ENCODE results near the gene SEC11A. TPM values are rescaled to one million over a fixed set of nuclear protein-coding genes. Genes with fewer than 3 reads are reported as not detected.
"Not testable (repeated sequence)": the region's sequence is repeated elsewhere in the genome, so short reads cannot be mapped to it uniquely, and the experiment has no call there.

The SEC11A gene
- total RNA-seq, 4 donors from 2014 or later = 19.9 to 124 (median 83.0) TPM

- Histone ChIP-seq H3K27ac (no peak overlapping the region), H3K27me3 (no peaks in the 10 kb centered on the region), H3K9me3 (no peaks in the 10 kb centered on the region), H3K36me3 (peaks cover 0 to 68% (median 28%) of the 10 kb centered on the region in 4 donors), H3K4me3 (no peak overlapping the region), H3K4me1 (peaks cover 0 to 8% (median under 1%) of the 10 kb centered on the region in 4 donors)
- DNase-seq = no peak
- TF ChIP-seq CTCF (IDR thresholded peaks at IDR 0.05) = no peak
- TF ChIP-seq EP300 (IDR thresholded peaks at IDR 0.05; ENCODE audit: low read depth) = no peak
- no peak for TF ChIP-seq POLR2A (IDR thresholded peaks at IDR 0.05)
- no peak for TF ChIP-seq POLR2AphosphoS5 (IDR thresholded peaks at IDR 0.05)
- intact Hi-C loops (cut with DNase I; ENCODE audit: low total_unique reads) = no loop called here
- in situ Hi-C loops (cut with MboI; ENCODE audit: low pct_ligation_motif_present in 1 of 4, low pct_unique_long_range_greater_than_20kb in 1 of 4, low sequenced_read_pairs in 3 of 4) = no loop called here
These were observed 68.2 kb downstream of the SEC11A start for GRCh38 chr15:84647726-84648125.

DNA sequence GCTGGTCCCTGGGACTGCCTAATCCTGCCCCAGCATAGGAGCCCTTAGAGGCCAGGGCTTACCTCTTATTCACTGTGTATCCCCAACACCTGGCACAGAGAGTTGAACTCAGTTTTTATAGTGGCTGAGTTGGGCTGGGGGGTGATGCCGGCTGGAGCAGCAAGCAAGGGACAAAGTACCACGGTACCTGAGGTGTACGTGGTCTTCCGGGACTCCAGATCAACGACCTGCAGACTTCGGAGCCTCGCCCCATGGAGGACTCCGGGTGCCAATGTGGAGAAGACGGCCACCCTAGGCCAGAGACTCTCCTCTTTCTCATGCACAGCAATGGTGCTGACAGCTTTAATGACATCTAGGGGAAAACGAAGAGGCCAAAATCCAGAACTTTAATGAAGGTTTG, 69.9 kb downstream of the SEC11A start:
- DNase-seq = no peak
- TF ChIP-seq CTCF (IDR thresholded peaks at IDR 0.05) (no peak), EP300 (IDR thresholded peaks at IDR 0.05; ENCODE audit: low read depth) (no peak), POLR2AphosphoS5 (IDR thresholded peaks at IDR 0.05) (no peak), POLR2A (IDR thresholded peaks at IDR 0.05) (no peak)
- peaks cover 0 to 69% (median 34%) of the 10 kb centered on the region in 4 donors for H3K36me3 ChIP-seq
- intact Hi-C loops (cut with DNase I; ENCODE audit: low total_unique reads) (no loop called here), in situ Hi-C loops (cut with MboI; ENCODE audit: low pct_ligation_motif_present in 1 of 4, low pct_unique_long_range_greater_than_20kb in 1 of 4, low sequenced_read_pairs in 3 of 4) (no loop called here)
- H3K4me1 ChIP-seq = no peaks in the 10 kb centered on the region
- no peak overlapping the region for H3K27ac ChIP-seq
- WGBS, 2 donors (ENCODE audit: low coverage in 1 of 2) = 83 to 92% methylated on average over 3 to 10 of the region's 10 CpGs
- no peaks in the 10 kb centered on the region for H3K9me3 ChIP-seq
- H3K27me3 ChIP-seq = no peaks in the 10 kb centered on the region
- H3K4me3 ChIP-seq = no peak overlapping the region

GRCh38 chr15:84645496-84645895, 70.4 kb downstream of the SEC11A start:
- Histone ChIP-seq H3K36me3 (peaks cover 0 to 70% (median 36%) of the 10 kb centered on the region in 4 donors), H3K4me3 (no peak overlapping the region), H3K4me1 (no peaks in the 10 kb centered on the region), H3K27ac (no peak overlapping the region), H3K27me3 (no peaks in the 10 kb centered on the region), H3K9me3 (no peaks in the 10 kb centered on the region)
- 99% methylated on average over 10 of the region's 10 CpGs; no CpG with 5 or more reads in 1 of the 2 donors for WGBS, 2 donors (ENCODE audit: low coverage in 1 of 2)
- TF ChIP-seq POLR2A (IDR thresholded peaks at IDR 0.05) (no peak), EP300 (IDR thresholded peaks at IDR 0.05; ENCODE audit: low read depth) (no peak), POLR2AphosphoS5 (IDR thresholded peaks at IDR 0.05) (no peak), CTCF (IDR thresholded peaks at IDR 0.05) (no peak)
- intact Hi-C loops (cut with DNase I; ENCODE audit: low total_unique reads) = no loop called here
- no peak for DNase-seq
- in situ Hi-C loops (cut with MboI; ENCODE audit: low pct_ligation_motif_present in 1 of 4, low pct_unique_long_range_greater_than_20kb in 1 of 4, low sequenced_read_pairs in 3 of 4) = no loop called here

- Histone ChIP-seq H3K27ac (no peak overlapping the region), H3K4me1 (no peaks in the 10 kb centered on the region), H3K4me3 (no peak overlapping the region), H3K27me3 (no peaks in the 10 kb centered on the region), H3K36me3 (peaks cover 0 to 75% (median 40%) of the 10 kb centered on the region in 4 donors), H3K9me3 (no peaks in the 10 kb centered on the region)
- 79 to 94% methylated on average over 6 of the region's 6 CpGs for WGBS, 2 donors (ENCODE audit: low coverage in 1 of 2)
- no peak for TF ChIP-seq EP300 (IDR thresholded peaks at IDR 0.05; ENCODE audit: low read depth)
- no peak for TF ChIP-seq CTCF (IDR thresholded peaks at IDR 0.05)
- TF ChIP-seq POLR2A (IDR thresholded peaks at IDR 0.05) = no peak
- no peak for DNase-seq
- intact Hi-C loops (cut with DNase I; ENCODE audit: low total_unique reads) = no loop called here
- in situ Hi-C loops (cut with MboI; ENCODE audit: low pct_ligation_motif_present in 1 of 4, low pct_unique_long_range_greater_than_20kb in 1 of 4, low sequenced_read_pairs in 3 of 4) = no loop called here
These were observed 72.1 kb downstream of the SEC11A start for GRCh38 chr15:84643838-84644237.

DNA sequence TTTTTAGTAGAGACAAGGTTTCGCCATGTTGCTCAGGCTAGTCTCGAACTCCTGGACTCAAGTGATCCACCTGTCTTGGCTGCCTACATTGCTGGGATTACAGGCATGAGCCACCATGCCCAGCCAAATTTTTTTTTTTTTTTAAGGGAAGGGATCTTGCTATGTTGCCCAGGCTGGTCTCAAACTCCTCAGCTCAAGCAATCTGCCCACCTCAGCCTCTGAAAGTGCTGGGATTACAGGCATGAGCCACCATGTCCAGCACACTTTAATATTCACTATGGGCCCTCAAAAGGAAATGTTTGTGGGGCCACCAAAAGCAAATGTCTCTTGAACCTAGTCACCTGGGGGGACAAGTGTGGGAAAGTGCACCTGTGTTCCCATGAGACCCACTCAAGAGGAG, 73.3 kb downstream of the SEC11A start:
- in situ Hi-C loops (cut with MboI; ENCODE audit: low pct_ligation_motif_present in 1 of 4, low pct_unique_long_range_greater_than_20kb in 1 of 4, low sequenced_read_pairs in 3 of 4); H3K4me3 ChIP-seq; intact Hi-C loops (cut with DNase I; ENCODE audit: low total_unique reads): not testable (repeated sequence)

DNA sequence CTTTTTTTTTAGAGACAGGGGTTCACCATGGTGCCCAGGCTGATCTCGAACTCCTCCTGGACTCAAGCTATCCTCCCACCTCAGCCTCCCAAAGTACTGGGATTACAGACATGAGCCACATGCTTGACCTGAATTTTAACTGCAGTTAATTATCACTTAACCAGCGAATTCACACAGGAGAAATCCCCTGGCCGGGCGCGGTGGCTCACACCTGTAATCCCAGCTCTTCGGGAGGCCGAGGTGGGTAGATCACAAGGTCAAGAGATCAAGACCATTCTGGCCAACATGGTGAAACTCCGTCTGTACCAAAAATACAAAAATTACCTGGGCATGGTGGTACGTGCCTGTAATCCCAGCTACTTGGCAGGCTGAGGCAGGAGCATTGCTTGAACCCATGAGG, 74.1 kb downstream of the SEC11A start:
- peaks cover 0 to 65% (median 31%) of the 10 kb centered on the region in 4 donors for H3K36me3 ChIP-seq
- H3K27ac ChIP-seq; intact Hi-C loops (cut with DNase I; ENCODE audit: low total_unique reads); DNase-seq; H3K4me1 ChIP-seq; H3K9me3 ChIP-seq; in situ Hi-C loops (cut with MboI; ENCODE audit: low pct_ligation_motif_present in 1 of 4, low pct_unique_long_range_greater_than_20kb in 1 of 4, low sequenced_read_pairs in 3 of 4); H3K27me3 ChIP-seq; H3K4me3 ChIP-seq: not testable (repeated sequence)
- WGBS, 2 donors (ENCODE audit: low coverage in 1 of 2) = 93% methylated on average over 9 of the region's 9 CpGs; no CpG with 5 or more reads in 1 of the 2 donors

More for the DNA sequence above, 73.3 kb downstream of the SEC11A start:
- DNase-seq, H3K27me3 ChIP-seq, H3K27ac ChIP-seq, H3K9me3 ChIP-seq, H3K4me1 ChIP-seq: not testable (repeated sequence)
- 68 to 94% methylated on average over 2 of the region's 2 CpGs for WGBS, 2 donors (ENCODE audit: low coverage in 1 of 2)
- peaks cover 0 to 73% (median 34%) of the 10 kb centered on the region in 4 donors for H3K36me3 ChIP-seq
